GM18526 (cell line): Measurements from ENCODE around the gene ARHGAP15.
A peak's percentile ranks its signal among the peaks of the same experiment; 100 is the strongest.

Experiments
- POLR2A ChIP-seq: IDR thresholded peaks from 3 replicates; pipeline ENCODE4 v1.6.1; 2011; ENCODE audit not compliant: insufficient read length; ENCODE audit errors: extremely low read depth

The ARHGAP15 gene

DNA sequence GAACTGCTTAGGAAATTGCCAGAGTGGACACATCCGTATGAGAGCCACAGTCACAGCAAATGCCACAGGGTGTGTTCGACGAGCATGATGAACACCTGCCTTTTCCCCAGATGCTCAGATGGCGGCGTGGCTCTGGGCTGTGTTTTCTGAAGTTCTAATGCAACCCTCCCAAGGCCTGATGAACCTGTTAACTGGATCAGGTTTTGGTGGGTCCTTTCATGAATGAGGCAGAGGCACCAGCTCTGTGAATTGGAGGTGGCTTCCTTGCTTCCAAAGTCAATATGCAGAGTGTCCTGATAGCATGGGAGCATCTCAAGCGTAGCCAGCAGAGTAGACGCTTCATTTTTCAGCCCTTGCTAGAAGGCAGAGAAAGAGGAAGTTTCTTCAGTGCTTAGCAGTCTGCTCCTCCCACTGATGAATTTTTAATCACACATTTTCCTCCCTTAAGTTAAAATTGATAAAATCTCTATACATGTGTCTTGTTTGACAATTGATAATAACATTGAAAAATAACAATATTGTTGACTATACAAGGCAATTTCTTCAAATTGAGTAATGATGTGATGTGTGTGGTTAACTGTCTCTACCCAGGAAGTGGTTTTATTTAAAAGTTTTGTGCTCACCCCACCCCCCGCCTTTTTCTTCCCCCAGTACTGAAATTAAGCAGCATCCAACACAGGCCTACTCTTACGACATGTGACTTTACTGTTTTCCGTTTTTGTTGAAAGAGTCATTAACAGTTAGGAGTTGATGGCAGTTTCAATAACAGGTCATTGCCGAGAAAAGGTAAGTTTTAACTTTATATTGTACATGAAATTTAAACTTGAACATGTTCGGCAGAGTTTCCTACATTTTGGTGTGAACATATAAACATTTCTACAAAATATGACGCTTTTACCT, at the start of gene ARHGAP15:
TSS of gene ARHGAP15 (plus strand) at position 739 of the 900 bp plus-strand sequence.
- TF ChIP-seq POLR2A: peak; percentile 35

DNA sequence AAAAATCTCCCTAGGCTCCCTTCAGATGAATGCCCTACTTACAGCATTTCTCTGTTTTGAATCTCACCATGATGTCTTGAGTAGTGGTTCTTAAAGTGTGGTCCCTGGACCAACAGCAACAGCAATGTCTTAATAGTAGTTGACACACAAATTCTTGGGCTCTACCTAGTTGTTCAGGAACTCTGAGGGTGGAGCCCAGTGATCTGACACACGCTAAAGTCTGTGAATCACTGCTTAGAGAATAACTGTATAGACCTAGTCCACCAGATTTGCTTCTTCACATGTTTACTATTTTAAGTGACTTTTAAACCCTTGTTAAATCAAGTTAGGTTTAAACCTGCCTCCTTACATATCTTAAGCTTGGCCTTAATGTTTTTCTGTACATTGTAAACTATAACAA, 47.6 kb upstream of the ARHGAP15 start:
- no peak for TF ChIP-seq POLR2A

DNA sequence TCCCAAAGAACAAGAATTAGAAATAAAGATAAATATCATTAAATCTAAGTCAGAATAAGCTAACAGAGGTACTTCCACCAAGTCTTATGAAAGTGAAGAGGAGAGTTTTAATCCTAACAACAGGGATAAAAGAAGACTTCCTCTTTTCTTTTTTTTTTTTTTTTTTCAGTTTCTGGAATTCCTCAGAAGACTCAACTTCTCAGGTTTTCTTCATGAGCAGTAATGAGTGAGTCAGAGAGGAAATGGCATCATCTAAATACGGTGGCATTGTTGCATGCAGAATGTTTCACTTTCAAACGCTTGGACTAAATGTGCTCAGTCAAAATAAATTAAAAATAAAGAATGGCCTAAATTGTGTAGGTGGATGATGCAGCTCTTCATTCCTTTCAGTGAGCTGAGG, 45.6 kb upstream of the ARHGAP15 start:
- no peak for TF ChIP-seq POLR2A

DNA sequence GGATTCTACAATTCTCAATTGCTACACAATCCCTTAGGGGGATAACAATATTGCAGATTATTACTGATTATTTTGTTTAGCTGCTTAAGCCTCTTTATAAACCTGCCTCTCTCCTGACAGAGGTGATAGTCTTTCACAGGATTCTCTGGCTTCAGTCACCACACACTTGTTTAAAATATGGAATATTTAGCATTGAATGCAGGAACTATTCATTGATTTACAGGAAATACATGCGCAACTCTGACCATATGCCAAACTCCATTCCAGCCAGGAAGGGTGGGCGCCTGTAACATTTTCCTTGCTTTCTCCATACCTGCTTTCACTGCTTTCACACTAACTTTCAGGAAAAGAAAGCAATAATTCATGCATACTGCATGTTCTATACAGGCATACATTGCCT, 44.8 kb upstream of the ARHGAP15 start:
- no peak for TF ChIP-seq POLR2A

DNA sequence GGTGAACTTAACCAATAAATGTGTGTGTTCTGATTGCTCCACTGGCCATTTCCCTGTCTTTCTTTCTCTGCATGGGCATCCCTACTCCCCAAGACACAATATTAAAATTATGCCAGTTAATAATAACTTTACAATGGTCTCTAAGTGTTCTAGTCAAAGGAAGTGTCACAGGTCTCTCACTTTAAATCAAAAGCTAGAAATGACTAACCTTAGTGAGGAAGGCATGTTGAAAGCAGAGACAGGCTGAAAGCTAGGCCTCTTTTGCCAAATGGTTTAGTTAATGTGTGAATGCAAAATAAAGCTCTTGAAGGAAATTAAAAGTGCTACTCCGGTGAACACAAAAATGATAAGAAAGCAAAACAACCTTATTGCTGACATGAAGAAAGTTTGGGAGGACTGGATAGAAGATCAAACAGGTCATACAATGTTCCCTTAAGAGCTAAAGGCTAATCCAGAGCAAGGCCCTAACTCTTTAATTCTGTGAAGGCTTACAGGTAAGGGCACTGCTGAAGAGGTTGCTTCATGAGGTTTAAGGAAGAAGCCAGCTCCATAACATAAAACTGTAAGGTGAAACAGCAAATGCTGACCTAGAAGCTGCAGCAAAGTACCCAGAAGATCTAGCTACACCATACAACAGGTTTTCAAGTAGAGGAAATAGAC, 44.0 kb upstream of the ARHGAP15 start:
- no peak for TF ChIP-seq POLR2A

DNA sequence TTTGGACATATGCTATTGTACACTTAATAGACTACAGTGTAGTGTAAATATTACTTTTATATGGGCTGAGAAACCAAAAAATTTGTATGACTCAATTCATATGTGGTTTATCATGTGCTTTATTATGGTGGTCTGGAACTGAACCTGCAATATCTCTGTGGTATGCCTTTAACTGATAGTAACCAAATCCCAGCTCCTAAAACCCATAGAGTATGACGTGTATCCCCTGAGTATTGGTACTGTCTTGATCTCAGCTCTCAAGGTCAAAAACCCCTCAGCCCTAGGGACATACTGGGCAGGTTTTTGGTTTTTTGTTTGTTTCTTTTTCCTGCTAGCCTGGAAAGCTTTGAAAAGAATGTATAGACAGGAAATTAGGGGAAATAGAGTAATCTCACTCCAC, 42.2 kb upstream of the ARHGAP15 start:
- no peak for TF ChIP-seq POLR2A

DNA sequence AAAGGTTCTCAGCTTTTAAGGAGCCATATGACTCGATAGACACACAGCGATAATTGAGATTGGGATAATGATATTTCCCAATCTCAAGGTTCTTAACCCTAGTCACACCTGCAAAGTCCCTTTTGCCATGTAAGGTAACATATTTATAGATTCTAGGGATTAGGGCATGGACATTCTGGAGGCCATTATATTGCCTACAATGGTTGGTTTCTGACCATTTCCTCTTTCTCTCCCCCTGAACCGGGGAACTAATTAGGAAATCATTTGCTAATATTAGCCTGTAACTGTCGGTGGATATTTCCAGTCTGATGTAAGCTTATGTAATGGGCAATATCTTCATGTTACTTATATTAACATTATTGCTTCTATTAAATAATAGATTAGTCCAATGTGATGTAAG, 40.8 kb upstream of the ARHGAP15 start:
- TF ChIP-seq POLR2A: no peak

DNA sequence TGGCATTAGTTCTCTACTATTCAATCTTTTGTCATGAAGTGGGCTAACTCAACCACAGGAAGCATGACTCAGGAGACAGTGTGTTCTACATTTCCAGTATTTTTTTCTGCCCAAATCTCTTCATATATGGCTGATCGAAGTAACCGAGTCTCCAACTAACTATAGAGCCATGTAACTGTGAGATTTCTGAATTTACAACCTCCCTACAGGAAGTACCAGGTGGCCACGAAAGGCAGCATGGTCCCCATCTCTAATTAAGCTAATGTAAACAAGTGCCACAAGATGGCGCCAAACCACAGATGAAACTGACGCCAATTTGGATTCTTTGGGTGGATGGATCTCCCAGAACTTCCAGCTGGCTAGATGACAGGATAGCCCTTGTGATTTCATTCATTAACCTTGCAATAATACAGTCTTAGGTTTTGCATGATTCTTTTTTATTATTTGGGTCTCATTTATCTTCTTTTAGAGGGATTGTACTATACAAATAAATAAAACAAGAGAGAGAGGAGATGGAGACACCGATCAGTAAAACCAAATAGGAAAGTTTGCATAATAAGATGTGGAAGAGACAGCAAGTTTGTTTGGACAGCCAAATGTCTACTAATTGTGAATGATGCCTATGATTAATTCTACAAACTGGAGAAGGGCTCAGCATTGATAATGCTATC, 18.3 kb upstream of the ARHGAP15 start:
- no peak for TF ChIP-seq POLR2A

DNA sequence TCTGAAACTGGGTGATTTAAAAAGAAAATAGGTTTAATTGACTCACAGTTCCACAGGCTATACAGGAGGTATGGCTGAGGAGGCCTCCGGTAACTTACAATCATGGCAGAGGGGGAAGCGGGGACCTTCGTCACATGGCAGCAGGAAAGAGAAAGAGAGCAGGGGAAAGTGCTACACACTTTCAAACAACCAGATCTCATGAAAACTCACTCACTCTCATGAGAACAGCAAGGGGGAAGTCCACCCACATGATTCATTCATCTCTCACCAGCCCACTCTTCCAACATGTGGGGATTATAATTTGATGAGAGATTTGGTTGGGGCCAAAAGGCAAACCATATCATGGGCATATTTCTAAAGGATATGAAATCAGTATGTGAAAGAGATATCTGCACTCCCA, 12.0 kb upstream of the ARHGAP15 start:
- TF ChIP-seq POLR2A: no peak

DNA sequence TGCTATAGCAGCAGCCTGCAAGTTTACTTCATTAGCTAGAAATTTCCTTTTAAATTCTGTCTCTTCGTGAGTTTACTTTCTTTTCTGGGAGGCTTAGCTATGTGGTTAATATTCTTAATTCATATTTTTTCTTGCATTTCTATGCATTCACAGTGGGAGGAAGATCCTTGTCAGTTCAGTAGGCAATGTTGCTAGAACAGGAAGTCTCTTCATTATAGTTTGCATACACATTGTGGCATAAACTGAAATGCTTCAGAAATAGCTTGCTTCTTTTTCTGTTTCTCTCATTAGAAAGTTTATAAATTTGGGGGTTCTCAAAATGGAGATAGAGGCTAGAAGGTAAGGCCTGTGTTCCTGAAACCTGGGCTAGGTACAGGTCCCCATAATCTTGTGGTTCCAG, 8.1 kb upstream of the ARHGAP15 start:
- no peak for TF ChIP-seq POLR2A

DNA sequence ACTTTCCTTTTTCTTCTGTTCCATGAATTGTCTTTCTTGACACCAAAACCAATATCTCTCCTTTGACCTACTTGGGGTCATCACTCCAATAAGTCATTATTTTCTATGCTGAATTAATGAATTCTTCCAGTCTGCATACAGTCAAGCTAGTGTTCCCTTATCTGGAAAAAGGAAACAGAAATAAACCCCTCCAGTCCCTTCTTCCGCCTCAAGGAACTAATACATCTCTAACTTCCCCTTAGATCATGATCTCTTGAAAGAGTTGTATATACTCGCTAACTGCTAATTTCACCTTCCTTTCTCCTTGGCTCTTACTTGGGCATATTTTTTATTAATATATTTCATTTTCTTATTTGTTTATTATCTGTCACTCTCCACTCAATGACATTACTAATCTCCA, 7.3 kb upstream of the ARHGAP15 start:
- no peak for TF ChIP-seq POLR2A

DNA sequence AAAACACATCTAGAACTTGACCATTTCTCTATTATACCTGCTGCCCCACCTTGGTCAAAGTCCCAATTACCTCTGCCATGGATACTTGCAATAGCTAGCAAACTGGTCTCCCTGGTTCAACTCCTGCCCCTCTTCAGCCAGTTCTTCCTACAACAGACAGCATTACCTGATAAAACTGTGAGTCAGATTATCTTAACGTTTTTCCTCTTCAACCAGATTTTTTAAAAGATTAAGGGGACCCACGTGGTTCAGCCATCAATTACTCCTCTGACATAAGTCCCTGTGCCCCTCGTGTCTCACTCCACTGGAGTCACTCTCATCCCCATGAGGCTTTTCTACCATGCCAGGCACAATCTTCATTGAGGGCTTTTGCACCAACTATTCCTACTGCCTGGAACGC, 5.3 kb upstream of the ARHGAP15 start:
- TF ChIP-seq POLR2A: no peak

DNA sequence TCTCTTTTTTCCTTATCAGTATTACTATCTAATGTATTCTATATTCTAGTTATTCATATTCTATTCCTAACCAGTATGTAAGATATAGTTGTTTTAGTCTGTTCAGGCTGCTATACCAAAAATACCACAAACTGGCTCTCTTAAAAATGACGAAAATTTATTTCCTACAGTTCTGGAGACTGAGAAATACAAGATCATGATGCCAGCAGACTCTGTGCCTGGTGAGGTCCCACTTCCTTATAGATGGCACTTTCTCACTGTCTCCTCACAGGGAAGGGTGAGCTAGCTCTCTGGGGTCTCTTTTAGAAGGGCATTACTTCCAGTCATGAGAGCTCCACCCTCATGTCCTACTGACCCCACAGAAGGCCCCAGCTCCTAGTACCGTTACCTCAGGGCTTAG, 4.8 kb upstream of the ARHGAP15 start:
- no peak for TF ChIP-seq POLR2A

DNA sequence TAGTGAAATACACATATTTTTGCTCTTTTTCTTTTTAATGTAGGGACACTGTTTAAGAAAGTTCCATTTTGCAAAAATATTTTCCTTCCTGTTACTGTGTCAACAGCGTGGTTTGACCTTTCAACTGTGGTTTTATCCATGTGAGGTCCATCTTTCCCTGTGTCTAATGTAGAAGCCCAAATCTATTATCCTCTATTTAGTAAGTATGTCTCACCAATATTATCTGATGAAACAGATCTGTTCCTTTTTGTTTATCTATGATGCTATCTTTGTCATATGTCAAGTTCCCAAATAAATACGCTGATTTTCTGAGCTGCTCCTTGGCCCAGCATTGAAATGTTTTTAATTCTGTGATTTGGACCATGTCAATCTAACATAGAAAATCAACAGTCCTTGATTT, 3.5 kb upstream of the ARHGAP15 start:
- TF ChIP-seq POLR2A: no peak

DNA sequence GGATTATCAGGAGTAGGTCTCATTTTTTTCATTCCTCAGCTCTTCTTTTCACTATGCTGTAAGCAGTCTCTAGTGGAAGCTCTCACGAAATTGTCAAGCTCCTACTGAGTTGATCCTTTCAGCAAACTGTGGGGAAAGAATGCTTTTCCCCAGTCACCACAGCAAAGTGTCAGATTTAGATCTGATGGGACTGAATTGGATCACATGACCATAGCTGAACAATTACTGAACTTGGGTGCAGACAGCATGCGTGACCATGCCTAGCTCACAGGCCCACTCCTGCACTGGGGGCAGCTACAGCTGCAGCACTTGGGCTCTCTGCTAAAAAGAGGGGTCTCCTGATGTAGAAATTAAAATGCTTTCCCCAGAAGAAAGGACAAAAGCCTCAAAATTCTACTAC, 3.1 kb downstream of the ARHGAP15 start:
- TF ChIP-seq POLR2A: no peak

DNA sequence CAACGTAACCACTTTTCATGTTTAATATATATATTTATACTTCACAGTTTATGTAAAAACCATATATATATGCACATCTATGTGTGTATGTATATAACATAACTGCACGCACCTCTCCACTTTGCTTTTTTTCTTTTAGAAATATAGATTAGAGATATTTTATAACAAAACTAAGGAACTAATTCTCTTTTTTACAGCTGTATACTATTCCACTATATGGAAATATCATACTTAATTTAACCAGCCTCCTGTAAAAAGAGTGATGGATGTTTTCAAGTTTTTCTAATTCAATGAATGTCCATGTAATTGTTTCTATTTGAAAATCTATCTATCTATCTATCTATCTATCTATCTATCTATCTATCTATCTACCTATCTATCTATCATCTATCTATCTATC, 4.6 kb downstream of the ARHGAP15 start:
- TF ChIP-seq POLR2A: no peak
